HepG2 (cell line): ENCODE data around the gene PLCB1. TPM values are rescaled to one million over a fixed set of nuclear protein-coding genes. Genes with fewer than 3 reads are reported as not detected.
A peak's percentile ranks its signal among the peaks of the same experiment; 100 is the strongest.

Experiments used
- ARID3A ChIP-seq: IDR thresholded peaks from 2 replicates; pipeline ENCODE4 v1.6.1; 2012; ENCODE audit warnings: low read depth, low read length, improper control_type of control experiment
- ATAD3A ChIP-seq: sonication (generic); formaldehyde crosslinking; IDR thresholded peaks from 2 replicates; pipeline ENCODE4 v1.4.0; 2020; ENCODE audit warnings: missing genetic modification reagents
- CREM ChIP-seq, 2 experiments: sonication (generic) in 1 of 2; formaldehyde crosslinking in 1 of 2; IDR thresholded peaks; 2 replicates each; pipeline versions ENCODE4 v1.4.0 to v1.6.1; 2016 to 2020; ENCODE audit warnings: antibody characterized with exemption in 1 of 2, mild to moderate bottlenecking in 1 of 2, missing genetic modification reagents in 1 of 2
- GLI4 ChIP-seq: sonication (generic); formaldehyde crosslinking; IDR thresholded peaks from 2 replicates; pipeline ENCODE4 v1.5.1; 2020; ENCODE audit warnings: missing genetic modification reagents, mild to moderate bottlenecking, moderate library complexity, borderline replicate concordance
- MED1 ChIP-seq: sonication (generic); formaldehyde crosslinking; IDR thresholded peaks from 2 replicates; pipeline ENCODE4 v1.4.0; 2020; ENCODE audit warnings: missing genetic modification reagents
- MEF2D ChIP-seq: sonication (generic); formaldehyde crosslinking; IDR thresholded peaks from 2 replicates; pipeline ENCODE4 v1.5.1; 2020; ENCODE audit warnings: mild to moderate bottlenecking, missing genetic modification reagents
- NCOA2 ChIP-seq: sonication (generic); formaldehyde crosslinking; IDR thresholded peaks from 2 replicates; pipeline ENCODE4 v1.8.0; 2022; ENCODE audit warnings: inconsistent platforms
- PCBP1 ChIP-seq: fragments of 200-400 bp; formaldehyde crosslinking; IDR thresholded peaks from 2 replicates; pipeline ENCODE4 v1.6.1; 2017; ENCODE audit warnings: mild to moderate bottlenecking, low read depth, low read length, borderline replicate concordance
- RAD21 ChIP-seq: fragments of 450-650 bp; formaldehyde crosslinking; IDR thresholded peaks from 2 replicates; pipeline ENCODE4 v1.5.0; 2020; ENCODE audit warnings: mild to moderate bottlenecking
- RXRB ChIP-seq: IDR thresholded peaks from 2 replicates; pipeline ENCODE4 v1.6.1; 2016; ENCODE audit warnings: borderline replicate concordance, missing genetic modification reagents, missing compliant biosample characterization
- YEATS2 ChIP-seq: sonication (generic); formaldehyde crosslinking; IDR thresholded peaks from 2 replicates; pipeline ENCODE4 v1.4.0; 2020; ENCODE audit warnings: missing genetic modification reagents, borderline replicate concordance
- ZC3H4 ChIP-seq: sonication (generic); formaldehyde crosslinking; IDR thresholded peaks from 2 replicates; pipeline ENCODE4 v1.4.0; 2020; ENCODE audit warnings: missing genetic modification reagents, borderline replicate concordance
- ZFP36L1 ChIP-seq: sonication (generic); formaldehyde crosslinking; IDR thresholded peaks from 2 replicates; pipeline ENCODE4 v1.8.0; 2022; ENCODE audit warnings: mild to moderate bottlenecking, missing genetic modification reagents, moderate library complexity
- ZFP82 ChIP-seq: sonication (generic); formaldehyde crosslinking; IDR thresholded peaks from 2 replicates; pipeline ENCODE4 v1.5.1; 2020; ENCODE audit warnings: mild to moderate bottlenecking, missing genetic modification reagents, borderline replicate concordance
- ZNF326 ChIP-seq: sonication (generic); formaldehyde crosslinking; IDR thresholded peaks from 2 replicates; pipeline ENCODE4 v1.4.0; 2020; ENCODE audit warnings: missing genetic modification reagents, borderline replicate concordance
- polyA plus RNA-seq, 8 experiments: library from polyadenylated mRNA; depleted of rRNA in 3 of 8; stranded (reverse) in 7 of 8; unstranded in 1 of 8; fragments of >200 nt; fragmentation: Illumina TruSeq in 4 of 8; extraction: Trizol in 4 of 8; gene quantifications; 2 replicates each; pipeline versions ENCODE4 v1.2.1 to v1.2.3, GENCODE V29; 2011 to 2016; ENCODE audit warnings: low read depth in 4 of 8, missing spikeins in 1 of 8, mixed read lengths in 1 of 8; ENCODE audit not compliant: insufficient read depth in 1 of 8
- total RNA-seq, 5 experiments: library from RNA; depleted of rRNA; stranded (reverse); fragments of >200 nt; fragmentation: Illumina TruSeq; extraction: Trizol; gene quantifications; 2 replicates each; pipeline ENCODE4 v1.2.3, GENCODE V29; 2016; ENCODE audit warnings: low read depth in 1 of 5
- TF ChIP-seq, protein P1 (sequence below): sonication (generic); formaldehyde crosslinking; IDR thresholded peaks from 2 replicates; pipeline ENCODE4 v1.5.0; 2020; ENCODE audit warnings: mild to moderate bottlenecking, missing genetic modification reagents, borderline replicate concordance
- TF ChIP-seq, protein P2 (sequence below): sonication (generic); formaldehyde crosslinking; IDR thresholded peaks from 2 replicates; pipeline ENCODE4 v1.9.0; 2021; ENCODE audit warnings: mild to moderate bottlenecking, missing genetic modification reagents

PLCB1 gene
- total and polyA plus RNA-seq, 2 of the 13 experiments (the other 11 are each of a cell fraction or from before 2014, with no cell fraction given): 42.4 to 55.9 TPM

GRCh38 chr20:8389381-8390036 is 257.4 kb downstream of the PLCB1 start (continued):
- TF ChIP-seq ARID3A (peak; percentile 91), ZNF326 (CRISPR knock-in tag) (no peak), PCBP1 (no peak), ZFP82 (no peak), CREM (IDR thresholded peaks at IDR 0.05) (no peak), CREM (CRISPR knock-in tag; IDR thresholded peaks at IDR 0.05) (no peak), ATAD3A (CRISPR knock-in tag) (no peak), GLI4 (CRISPR knock-in tag) (0 out of 2 replicates have a peak, but pooled peaks have one; percentile 29), MED1 (CRISPR knock-in tag) (no peak), RXRB (CRISPR knock-in tag) (0 out of 2 replicates have a peak, but pooled peaks have one; percentile 20), MEF2D (CRISPR knock-in tag) (no peak), ZC3H4 (CRISPR knock-in tag) (no peak), NCOA2 (no peak; the same call in 1 of the 2 replicates), RAD21 (CRISPR knock-in tag) (peak; percentile 65), YEATS2 (no peak), ZFP36L1 (CRISPR knock-in tag) (peak; percentile 40; the same call in 1 of the 2 replicates)
- TF ChIP-seq, protein P1, sequence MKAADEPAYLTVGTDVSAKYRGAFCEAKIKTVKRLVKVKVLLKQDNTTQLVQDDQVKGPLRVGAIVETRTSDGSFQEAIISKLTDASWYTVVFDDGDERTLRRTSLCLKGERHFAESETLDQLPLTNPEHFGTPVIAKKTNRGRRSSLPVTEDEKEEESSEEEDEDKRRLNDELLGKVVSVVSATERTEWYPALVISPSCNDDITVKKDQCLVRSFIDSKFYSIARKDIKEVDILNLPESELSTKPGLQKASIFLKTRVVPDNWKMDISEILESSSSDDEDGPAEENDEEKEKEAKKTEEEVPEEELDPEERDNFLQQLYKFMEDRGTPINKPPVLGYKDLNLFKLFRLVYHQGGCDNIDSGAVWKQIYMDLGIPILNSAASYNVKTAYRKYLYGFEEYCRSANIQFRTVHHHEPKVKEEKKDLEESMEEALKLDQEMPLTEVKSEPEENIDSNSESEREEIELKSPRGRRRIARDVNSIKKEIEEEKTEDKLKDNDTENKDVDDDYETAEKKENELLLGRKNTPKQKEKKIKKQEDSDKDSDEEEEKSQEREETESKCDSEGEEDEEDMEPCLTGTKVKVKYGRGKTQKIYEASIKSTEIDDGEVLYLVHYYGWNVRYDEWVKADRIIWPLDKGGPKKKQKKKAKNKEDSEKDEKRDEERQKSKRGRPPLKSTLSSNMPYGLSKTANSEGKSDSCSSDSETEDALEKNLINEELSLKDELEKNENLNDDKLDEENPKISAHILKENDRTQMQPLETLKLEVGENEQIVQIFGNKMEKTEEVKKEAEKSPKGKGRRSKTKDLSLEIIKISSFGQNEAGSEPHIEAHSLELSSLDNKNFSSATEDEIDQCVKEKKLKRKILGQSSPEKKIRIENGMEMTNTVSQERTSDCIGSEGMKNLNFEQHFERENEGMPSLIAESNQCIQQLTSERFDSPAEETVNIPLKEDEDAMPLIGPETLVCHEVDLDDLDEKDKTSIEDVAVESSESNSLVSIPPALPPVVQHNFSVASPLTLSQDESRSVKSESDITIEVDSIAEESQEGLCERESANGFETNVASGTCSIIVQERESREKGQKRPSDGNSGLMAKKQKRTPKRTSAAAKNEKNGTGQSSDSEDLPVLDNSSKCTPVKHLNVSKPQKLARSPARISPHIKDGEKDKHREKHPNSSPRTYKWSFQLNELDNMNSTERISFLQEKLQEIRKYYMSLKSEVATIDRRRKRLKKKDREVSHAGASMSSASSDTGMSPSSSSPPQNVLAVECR (CRISPR knock-in tag): no peak
- TF ChIP-seq, protein P2, sequence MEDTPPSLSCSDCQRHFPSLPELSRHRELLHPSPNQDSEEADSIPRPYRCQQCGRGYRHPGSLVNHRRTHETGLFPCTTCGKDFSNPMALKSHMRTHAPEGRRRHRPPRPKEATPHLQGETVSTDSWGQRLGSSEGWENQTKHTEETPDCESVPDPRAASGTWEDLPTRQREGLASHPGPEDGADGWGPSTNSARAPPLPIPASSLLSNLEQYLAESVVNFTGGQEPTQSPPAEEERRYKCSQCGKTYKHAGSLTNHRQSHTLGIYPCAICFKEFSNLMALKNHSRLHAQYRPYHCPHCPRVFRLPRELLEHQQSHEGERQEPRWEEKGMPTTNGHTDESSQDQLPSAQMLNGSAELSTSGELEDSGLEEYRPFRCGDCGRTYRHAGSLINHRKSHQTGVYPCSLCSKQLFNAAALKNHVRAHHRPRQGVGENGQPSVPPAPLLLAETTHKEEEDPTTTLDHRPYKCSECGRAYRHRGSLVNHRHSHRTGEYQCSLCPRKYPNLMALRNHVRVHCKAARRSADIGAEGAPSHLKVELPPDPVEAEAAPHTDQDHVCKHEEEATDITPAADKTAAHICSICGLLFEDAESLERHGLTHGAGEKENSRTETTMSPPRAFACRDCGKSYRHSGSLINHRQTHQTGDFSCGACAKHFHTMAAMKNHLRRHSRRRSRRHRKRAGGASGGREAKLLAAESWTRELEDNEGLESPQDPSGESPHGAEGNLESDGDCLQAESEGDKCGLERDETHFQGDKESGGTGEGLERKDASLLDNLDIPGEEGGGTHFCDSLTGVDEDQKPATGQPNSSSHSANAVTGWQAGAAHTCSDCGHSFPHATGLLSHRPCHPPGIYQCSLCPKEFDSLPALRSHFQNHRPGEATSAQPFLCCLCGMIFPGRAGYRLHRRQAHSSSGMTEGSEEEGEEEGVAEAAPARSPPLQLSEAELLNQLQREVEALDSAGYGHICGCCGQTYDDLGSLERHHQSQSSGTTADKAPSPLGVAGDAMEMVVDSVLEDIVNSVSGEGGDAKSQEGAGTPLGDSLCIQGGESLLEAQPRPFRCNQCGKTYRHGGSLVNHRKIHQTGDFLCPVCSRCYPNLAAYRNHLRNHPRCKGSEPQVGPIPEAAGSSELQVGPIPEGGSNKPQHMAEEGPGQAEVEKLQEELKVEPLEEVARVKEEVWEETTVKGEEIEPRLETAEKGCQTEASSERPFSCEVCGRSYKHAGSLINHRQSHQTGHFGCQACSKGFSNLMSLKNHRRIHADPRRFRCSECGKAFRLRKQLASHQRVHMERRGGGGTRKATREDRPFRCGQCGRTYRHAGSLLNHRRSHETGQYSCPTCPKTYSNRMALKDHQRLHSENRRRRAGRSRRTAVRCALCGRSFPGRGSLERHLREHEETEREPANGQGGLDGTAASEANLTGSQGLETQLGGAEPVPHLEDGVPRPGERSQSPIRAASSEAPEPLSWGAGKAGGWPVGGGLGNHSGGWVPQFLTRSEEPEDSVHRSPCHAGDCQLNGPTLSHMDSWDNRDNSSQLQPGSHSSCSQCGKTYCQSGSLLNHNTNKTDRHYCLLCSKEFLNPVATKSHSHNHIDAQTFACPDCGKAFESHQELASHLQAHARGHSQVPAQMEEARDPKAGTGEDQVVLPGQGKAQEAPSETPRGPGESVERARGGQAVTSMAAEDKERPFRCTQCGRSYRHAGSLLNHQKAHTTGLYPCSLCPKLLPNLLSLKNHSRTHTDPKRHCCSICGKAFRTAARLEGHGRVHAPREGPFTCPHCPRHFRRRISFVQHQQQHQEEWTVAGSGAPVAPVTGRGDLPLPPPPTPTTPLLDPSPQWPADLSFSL (CRISPR knock-in tag): no peak
